H9 (cell line): ENCODE data around the gene TMED6. TPM values are rescaled to one million over a fixed set of nuclear protein-coding genes. Genes with fewer than 3 reads are reported as not detected.
A peak's percentile ranks its signal among the peaks of the same experiment; 100 is the strongest.

ENCODE experiments used
- DNase-seq: peaks from one replicate; pipeline ENCODE4 v3.0.0-alpha.2; 2017
- H2AFZ ChIP-seq: one replicate; pipeline ENCODE4 v1.6.1; 2013; ENCODE audit warnings: mild to moderate bottlenecking, low read length, control low read depth, moderate library complexity
- H2AK5ac ChIP-seq: 2 replicates; pipeline ENCODE4 v1.6.1; 2013; ENCODE audit warnings: low read length, control low read depth, mixed read lengths; ENCODE audit not compliant: insufficient read length
- H2BK120ac ChIP-seq: one replicate; pipeline ENCODE4 v1.6.1; 2013; ENCODE audit warnings: low read depth, mild to moderate bottlenecking, low read length, control low read depth, inconsistent platforms; ENCODE audit not compliant: poor library complexity, severe bottlenecking
- H2BK12ac ChIP-seq: 2 replicates; pipeline ENCODE4 v1.6.1; 2013; ENCODE audit warnings: low read length, control low read depth, mixed read lengths, low read depth; ENCODE audit not compliant: insufficient read length
- H2BK15ac ChIP-seq: 2 replicates; pipeline ENCODE4 v1.6.1; 2013; ENCODE audit warnings: low read depth, low read length, control low read depth
- H2BK20ac ChIP-seq: one replicate; pipeline ENCODE4 v1.6.1; 2013; ENCODE audit warnings: low read depth, mild to moderate bottlenecking, low read length, control low read depth, inconsistent platforms; ENCODE audit not compliant: poor library complexity, severe bottlenecking
- H2BK5ac ChIP-seq: 2 replicates; pipeline ENCODE4 v1.6.1; 2013; ENCODE audit warnings: low read length, control low read depth, mixed read lengths; ENCODE audit not compliant: insufficient read length
- H3K14ac ChIP-seq: 2 replicates; pipeline ENCODE4 v1.6.1; 2013; ENCODE audit warnings: low read length, control low read depth; ENCODE audit not compliant: insufficient read depth
- H3K18ac ChIP-seq: 2 replicates; pipeline ENCODE4 v1.6.1; 2013; ENCODE audit warnings: low read depth, mild to moderate bottlenecking, mixed read lengths, low read length, control low read depth; ENCODE audit not compliant: insufficient read length
- H3K23ac ChIP-seq: 2 replicates; pipeline ENCODE4 v1.6.1; 2013; ENCODE audit warnings: low read length, control low read depth, mixed read lengths, low read depth; ENCODE audit not compliant: insufficient read length
- H3K23me2 ChIP-seq: 2 replicates; pipeline ENCODE4 v1.6.1; 2013; ENCODE audit warnings: low read depth, mild to moderate bottlenecking, mixed read lengths, low read length, control low read depth; ENCODE audit not compliant: insufficient read length, poor library complexity, severe bottlenecking
- H3K27ac ChIP-seq: 2 replicates; pipeline ENCODE4 v1.5.1; 2013; ENCODE audit warnings: low read length, control low read depth, mixed read lengths, low read depth; ENCODE audit not compliant: insufficient read length
- H3K27me3 ChIP-seq: 2 replicates; pipeline ENCODE4 v1.6.1; 2013; ENCODE audit warnings: low read length, control low read depth, inconsistent platforms; ENCODE audit not compliant: insufficient read depth
- H3K4ac ChIP-seq: 2 replicates; pipeline ENCODE4 v1.6.1; 2013; ENCODE audit warnings: low read depth, mild to moderate bottlenecking, control low read depth, inconsistent platforms, low read length, moderate library complexity
- H3K4me1 ChIP-seq: 2 replicates; pipeline ENCODE4 v1.6.1; 2013; ENCODE audit warnings: low read length, control low read depth, inconsistent platforms; ENCODE audit not compliant: insufficient read depth
- H3K4me2 ChIP-seq: 2 replicates; pipeline ENCODE4 v1.6.1; 2013; ENCODE audit warnings: low read length, control low read depth, mixed read lengths; ENCODE audit not compliant: insufficient read length, insufficient read depth
- H3K56ac ChIP-seq: 2 replicates; pipeline ENCODE4 v1.6.1; 2013; ENCODE audit warnings: low read depth, mild to moderate bottlenecking, mixed read lengths, low read length, control low read depth; ENCODE audit not compliant: insufficient read length
- H3K79me1 ChIP-seq: 2 replicates; pipeline ENCODE4 v1.6.1; 2013; ENCODE audit warnings: low read depth, mild to moderate bottlenecking, moderate library complexity, low read length, control low read depth, inconsistent platforms; ENCODE audit not compliant: insufficient read depth, poor library complexity, severe bottlenecking
- H3K79me2 ChIP-seq: 2 replicates; pipeline ENCODE4 v1.6.1; 2013; ENCODE audit warnings: low read length, control low read depth, inconsistent platforms; ENCODE audit not compliant: insufficient read depth
- H3K9ac ChIP-seq: 2 replicates; pipeline ENCODE4 v1.6.1; 2013; ENCODE audit warnings: low read length, control low read depth, mixed read lengths; ENCODE audit not compliant: insufficient read length; ENCODE audit errors: extremely low read depth
- H3K9me3 ChIP-seq: one replicate; pipeline ENCODE4 v1.6.1; 2013; ENCODE audit warnings: low read depth, low read length, inconsistent platforms; ENCODE audit not compliant: control insufficient read depth
- H3T11ph ChIP-seq: one replicate; pipeline ENCODE4 v1.6.1; 2013; ENCODE audit warnings: mild to moderate bottlenecking, low read length, control low read depth, inconsistent platforms
- H4K20me1 ChIP-seq: one replicate; pipeline ENCODE4 v1.6.1; 2013; ENCODE audit not compliant: control insufficient read depth, insufficient read length, insufficient read depth
- H4K5ac ChIP-seq: 2 replicates; pipeline ENCODE4 v1.6.1; 2013; ENCODE audit warnings: low read depth, mild to moderate bottlenecking, mixed read lengths, low read length, control low read depth; ENCODE audit not compliant: insufficient read length
- H4K8ac ChIP-seq: replicated peaks from 2 replicates; pipeline ENCODE4 v1.6.1; 2013; ENCODE audit warnings: low read length, control low read depth, mixed read lengths, low read depth; ENCODE audit not compliant: insufficient read length
- H4K91ac ChIP-seq: 2 replicates; pipeline ENCODE4 v1.6.1; 2013; ENCODE audit warnings: low read depth, mild to moderate bottlenecking, moderate library complexity, mixed read lengths, low read length, control low read depth; ENCODE audit not compliant: insufficient read length
- H3K27ac Mint-ChIP-seq, 3 experiments: 2 replicates in 2 of 3; 3 replicates in 1 of 3; pipeline ENCODE4 v1.8.0; 2020 to 2021; ENCODE audit warnings: mixed read lengths in 3 of 3, mild to moderate bottlenecking in 1 of 3, moderate library complexity in 1 of 3
- H3K27me3 Mint-ChIP-seq: 2 replicates; pipeline ENCODE4 v1.8.0; 2021; ENCODE audit warnings: low read depth, mild to moderate bottlenecking, moderate library complexity, mixed read lengths
- H3K36me3 Mint-ChIP-seq, 3 experiments: 2 replicates in 2 of 3; 3 replicates in 1 of 3; pipeline ENCODE4 v1.8.0; 2020 to 2021; ENCODE audit warnings: low read depth in 3 of 3, mixed read lengths in 3 of 3; ENCODE audit not compliant: insufficient read depth in 1 of 3
- H3K4me1 Mint-ChIP-seq, 2 experiments: 2 replicates each; pipeline ENCODE4 v1.8.0; 2020; ENCODE audit warnings: mixed read lengths in 2 of 2
- H3K4me3 Mint-ChIP-seq, 2 experiments: 2 replicates in 1 of 2; 3 replicates in 1 of 2; pipeline ENCODE4 v1.8.0; 2020 to 2021; ENCODE audit warnings: mild to moderate bottlenecking in 2 of 2, mixed read lengths in 2 of 2, moderate library complexity in 1 of 2
- H3K9me3 Mint-ChIP-seq, 2 experiments: 2 replicates in 1 of 2; 3 replicates in 1 of 2; pipeline ENCODE4 v1.8.0; 2020; ENCODE audit warnings: mild to moderate bottlenecking in 2 of 2, mixed read lengths in 2 of 2, moderate library complexity in 1 of 2
- CTCF ChIP-seq: fragments of 200-600 bp; sonication (generic); conservative IDR thresholded peaks from 3 replicates; pipeline ENCODE4 v1.8.0; 2021; ENCODE audit warnings: antibody characterized with exemption, mild to moderate bottlenecking
- WGBS: extraction: QIAGEN DNeasy Blood & Tissue Kit; methylation state at CpG from one replicate; pipeline ENCODE4 v1.1.7; 2013; ENCODE audit warnings: missing lambda C conversion rate, low lambda C conversion rate, mixed read lengths; ENCODE audit not compliant: insufficient read length; ENCODE audit errors: extremely low coverage; 5-methylcytosine and 5-hydroxymethylcytosine counted together
- total RNA-seq: library from RNA; stranded (reverse); gene quantifications from 2 replicates; pipeline ENCODE4 v1.2.1, GENCODE V29; 2021

The TMED6 gene
- total RNA-seq, 1 experiment from 2014 or later = 0.31 TPM

- Histone ChIP-seq H3K4me2 (no peak overlapping the region), H3K18ac (no peak overlapping the region), H2BK20ac (no peak overlapping the region), H3K4me1 (no peaks in the 10 kb centered on the region), H3K9me3 (no peaks in the 10 kb centered on the region), H3K23ac (no peak overlapping the region), H3K79me2 (peaks cover 16% of the 10 kb centered on the region; the same call in 1 of the 2 replicates), H4K5ac (no peak overlapping the region), H2BK12ac (no peak overlapping the region), H2BK15ac (no peak overlapping the region), H4K91ac (no peak overlapping the region), H3K27ac (no peak overlapping the region), H2BK120ac (no peak overlapping the region), H3K4ac (no peak overlapping the region), H3K79me1 (peaks cover 5% of the 10 kb centered on the region), H2AK5ac (no peak overlapping the region), H3K14ac (no peak overlapping the region), H3K23me2 (peaks cover 6% of the 10 kb centered on the region), H3K56ac (no peak overlapping the region), H4K20me1 (peaks cover 2% of the 10 kb centered on the region), H2AFZ (no peak overlapping the region), H3K9ac (no peak overlapping the region), H3K27me3 (no peaks in the 10 kb centered on the region), H2BK5ac (no peak overlapping the region), H4K8ac (no peak overlapping the region), H3T11ph (no peak overlapping the region)
- DNase-seq = no peak
- H3K27ac Mint-ChIP-seq = peak overlapping the region in 2 of 3 experiments; percentile 58 to 59; a peak in 3 of 7 replicates
- H3K4me3 Mint-ChIP-seq = no peak overlapping the region
- peaks cover 44 to 89% (median 76%) of the 10 kb centered on the region in 3 experiments for H3K36me3 Mint-ChIP-seq
- TF ChIP-seq CTCF = no peak
- H3K9me3 Mint-ChIP-seq = no peaks in the 10 kb centered on the region
- H3K4me1 Mint-ChIP-seq = peaks cover 19 to 23% of the 10 kb centered on the region in 2 experiments
- WGBS = no CpG with 5 or more reads among the region's 6 CpGs
- H3K27me3 Mint-ChIP-seq = no peaks in the 10 kb centered on the region; the same call in 1 of the 2 replicates
These were observed 25.8 kb downstream of the TMED6 start for GRCh38 chr16:69325784-69326171.
